Neural cell (in vitro differentiated cells): Measurements from ENCODE around the gene VEPH1. TPM values are rescaled to one million over a fixed set of nuclear protein-coding genes. Genes with fewer than 3 reads are reported as not detected.

Experiments
- H2AFZ ChIP-seq: fragments of 200-600, 300-800 bp; sonication (generic), shearing (Covaris generic); 2 replicates; pipeline ENCODE4 v1.6.0; 2014; ENCODE audit warnings: low read depth, mild to moderate bottlenecking, antibody characterized with exemption, low read length, moderate library complexity
- H3F3A ChIP-seq: fragments of 200-600 bp; shearing (Covaris generic); 2 replicates; pipeline ENCODE4 v1.6.1; 2016; ENCODE audit warnings: mild to moderate bottlenecking, moderate library complexity, mixed read lengths, antibody characterized with exemption, low read length; ENCODE audit not compliant: insufficient read depth, poor library complexity, severe bottlenecking
- H3K27ac ChIP-seq: fragments of 200-600, 300-800 bp; sonication (generic), shearing (Covaris generic); 2 replicates; pipeline ENCODE4 v1.5.1; 2014; ENCODE audit warnings: mild to moderate bottlenecking, low read length, moderate library complexity
- H3K27me3 ChIP-seq: fragments of 300-800, 200-600 bp; sonication (generic), shearing (Covaris generic); 2 replicates; pipeline ENCODE4 v1.6.0; 2014; ENCODE audit warnings: mild to moderate bottlenecking, low read depth, low read length, moderate library complexity; ENCODE audit not compliant: insufficient read depth
- H3K36me3 ChIP-seq: fragments of 300-800, 200-600 bp; sonication (generic), shearing (Covaris generic); 2 replicates; pipeline ENCODE4 v1.5.1; 2014; ENCODE audit warnings: mild to moderate bottlenecking, antibody characterized with exemption, low read length, moderate library complexity; ENCODE audit not compliant: insufficient read depth
- H3K4me2 ChIP-seq: fragments of 300-800, 200-600 bp; sonication (generic), shearing (Covaris generic); 2 replicates; pipeline ENCODE4 v1.6.0; 2014; ENCODE audit warnings: mild to moderate bottlenecking, low read length
- H3K4me3 ChIP-seq: fragments of 300-800, 200-600 bp; sonication (generic), shearing (Covaris generic); 2 replicates; pipeline ENCODE4 v1.5.1; 2014; ENCODE audit warnings: mild to moderate bottlenecking, low read length, moderate library complexity
- H3K79me2 ChIP-seq: fragments of 200-600 bp; shearing (Covaris generic); replicated peaks from 2 replicates; pipeline ENCODE4 v1.6.0; 2014; ENCODE audit warnings: mild to moderate bottlenecking, low read length, moderate library complexity; ENCODE audit not compliant: insufficient read depth
- H3K9ac ChIP-seq: fragments of 300-800, 200-600 bp; sonication (generic), shearing (Covaris generic); 2 replicates; pipeline ENCODE4 v1.6.1; 2016; ENCODE audit warnings: mild to moderate bottlenecking, low read length, mixed read lengths
- H3K9me2 ChIP-seq: fragments of 200-600 bp; shearing (Covaris generic); 2 replicates; pipeline ENCODE4 v1.6.1; 2016; ENCODE audit warnings: mild to moderate bottlenecking, low read length, mixed read lengths; ENCODE audit not compliant: insufficient read depth
- H3K9me3 ChIP-seq: fragments of 200-600, 300-800 bp; sonication (generic), shearing (Covaris generic); 2 replicates; pipeline ENCODE4 v1.6.1; 2016; ENCODE audit warnings: mild to moderate bottlenecking, mixed run types, low read length, moderate library complexity, mixed read lengths
- H4K20me1 ChIP-seq: fragments of 200-600 bp; shearing (Covaris generic); 2 replicates; pipeline ENCODE4 v1.6.1; 2016; ENCODE audit warnings: mild to moderate bottlenecking, mixed run types; ENCODE audit not compliant: insufficient read depth
- CTCF ChIP-seq: fragments of 450-650 bp; IDR thresholded peaks from 2 replicates; pipeline ENCODE4 v1.5.1; 2014; ENCODE audit warnings: antibody characterized with exemption, mild to moderate bottlenecking, moderate library complexity; ENCODE audit not compliant: poor library complexity, severe bottlenecking
- EP300 ChIP-seq: fragments of 450-650 bp; conservative IDR thresholded peaks from 2 replicates; pipeline ENCODE4 v1.6.1; 2014; ENCODE audit warnings: antibody characterized with exemption, mild to moderate bottlenecking, moderate library complexity; ENCODE audit not compliant: poor library complexity, severe bottlenecking
- EZH2 ChIP-seq: fragments of 200-600, 300-800 bp; shearing (Covaris generic), sonication (generic); IDR thresholded peaks from 2 replicates; pipeline ENCODE4 v1.6.1; 2014; ENCODE audit warnings: antibody characterized with exemption, low read length, borderline replicate concordance, mild to moderate bottlenecking; ENCODE audit not compliant: insufficient read depth, poor library complexity, severe bottlenecking
- MXI1 ChIP-seq: fragments of 450-650 bp; conservative IDR thresholded peaks from 2 replicates; pipeline ENCODE4 v1.6.1; 2014; ENCODE audit warnings: antibody characterized with exemption, mild to moderate bottlenecking; ENCODE audit not compliant: poor library complexity, severe bottlenecking
- POLR2AphosphoS5 ChIP-seq: IDR thresholded peaks from 2 replicates; pipeline ENCODE4 v1.6.1; 2012
- RAD21 ChIP-seq: fragments of 450-650 bp; conservative IDR thresholded peaks from 2 replicates; pipeline ENCODE4 v1.6.1; 2014; ENCODE audit warnings: antibody characterized with exemption, mild to moderate bottlenecking, moderate library complexity
- REST ChIP-seq: IDR thresholded peaks from 2 replicates; pipeline ENCODE4 v1.6.1; 2012; ENCODE audit warnings: borderline replicate concordance
- SMC3 ChIP-seq: fragments of 450-650 bp; conservative IDR thresholded peaks from 2 replicates; pipeline ENCODE4 v1.6.1; 2014; ENCODE audit warnings: antibody characterized with exemption, mild to moderate bottlenecking, moderate library complexity; ENCODE audit not compliant: poor library complexity
- TAF1 ChIP-seq: IDR thresholded peaks from 2 replicates; pipeline ENCODE4 v1.6.1; 2012; ENCODE audit warnings: low read depth
- polyA plus RNA-seq: library from polyadenylated mRNA; depleted of rRNA; stranded (reverse); fragments of >200 nt; gene quantifications from 2 replicates; pipeline ENCODE4 v1.2.3, GENCODE V29; 2014

Gene VEPH1
- polyA plus RNA-seq, 1 donor from 2014 or later = 0.89 TPM

DNA sequence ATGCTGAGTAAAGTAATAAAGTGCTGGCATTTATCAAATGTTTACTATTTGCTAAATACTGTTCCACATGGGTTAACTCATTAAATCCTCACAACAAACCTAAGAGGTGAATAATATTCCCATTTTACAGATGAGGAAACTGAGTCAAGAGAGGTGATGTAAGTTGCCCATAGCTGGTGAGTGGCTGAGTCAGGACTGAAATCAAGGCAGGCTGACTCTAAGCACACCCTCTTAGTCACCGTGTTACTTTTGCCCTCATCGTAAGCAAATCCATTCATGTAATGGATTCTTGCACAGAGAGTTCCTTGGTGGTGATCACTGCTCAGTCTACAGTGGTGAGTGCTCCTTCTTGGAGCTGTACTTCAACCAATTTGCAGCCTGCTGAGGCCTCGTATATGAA is 95.4 kb downstream of the VEPH1 start:
- no peaks in the 10 kb centered on the region for H3K36me3 ChIP-seq
- no peaks in the 10 kb centered on the region for H3K9me2 ChIP-seq
- no peak overlapping the region for H3K27ac ChIP-seq
- H3F3A ChIP-seq = no peaks in the 10 kb centered on the region
- H3K27me3 ChIP-seq = no peaks in the 10 kb centered on the region
- TF ChIP-seq EZH2 (no peak), REST (no peak), MXI1 (no peak), EP300 (no peak), SMC3 (no peak), CTCF (no peak), POLR2AphosphoS5 (no peak), TAF1 (no peak), RAD21 (no peak)
- H2AFZ ChIP-seq = no peak overlapping the region
- no peak overlapping the region for H3K9ac ChIP-seq
- H4K20me1 ChIP-seq = no peaks in the 10 kb centered on the region
- no peak overlapping the region for H3K4me3 ChIP-seq
- no peaks in the 10 kb centered on the region for H3K9me3 ChIP-seq
- H3K4me2 ChIP-seq = no peak overlapping the region
- H3K79me2 ChIP-seq = no peaks in the 10 kb centered on the region

GRCh38 chr3:157406394-157406793 is 96.8 kb downstream of the VEPH1 start:
- no peak overlapping the region for H3K4me2 ChIP-seq
- no peaks in the 10 kb centered on the region for H3F3A ChIP-seq
- no peaks in the 10 kb centered on the region for H3K9me2 ChIP-seq
- no peak overlapping the region for H2AFZ ChIP-seq
- no peak overlapping the region for H3K9ac ChIP-seq
- H3K4me3 ChIP-seq = no peak overlapping the region
- no peak for TF ChIP-seq REST
- no peak for TF ChIP-seq RAD21
- TF ChIP-seq EZH2 = no peak
- no peak for TF ChIP-seq MXI1
- TF ChIP-seq POLR2AphosphoS5 = no peak
- TF ChIP-seq EP300 = no peak
- TF ChIP-seq TAF1 = no peak
- H3K36me3 ChIP-seq = no peaks in the 10 kb centered on the region
- no peaks in the 10 kb centered on the region for H3K79me2 ChIP-seq
- H3K27ac ChIP-seq = no peak overlapping the region
- no peaks in the 10 kb centered on the region for H4K20me1 ChIP-seq
- no peaks in the 10 kb centered on the region for H3K9me3 ChIP-seq
- H3K27me3 ChIP-seq = no peaks in the 10 kb centered on the region
